ENCODE results near the gene SLC25A45.

DNA sequence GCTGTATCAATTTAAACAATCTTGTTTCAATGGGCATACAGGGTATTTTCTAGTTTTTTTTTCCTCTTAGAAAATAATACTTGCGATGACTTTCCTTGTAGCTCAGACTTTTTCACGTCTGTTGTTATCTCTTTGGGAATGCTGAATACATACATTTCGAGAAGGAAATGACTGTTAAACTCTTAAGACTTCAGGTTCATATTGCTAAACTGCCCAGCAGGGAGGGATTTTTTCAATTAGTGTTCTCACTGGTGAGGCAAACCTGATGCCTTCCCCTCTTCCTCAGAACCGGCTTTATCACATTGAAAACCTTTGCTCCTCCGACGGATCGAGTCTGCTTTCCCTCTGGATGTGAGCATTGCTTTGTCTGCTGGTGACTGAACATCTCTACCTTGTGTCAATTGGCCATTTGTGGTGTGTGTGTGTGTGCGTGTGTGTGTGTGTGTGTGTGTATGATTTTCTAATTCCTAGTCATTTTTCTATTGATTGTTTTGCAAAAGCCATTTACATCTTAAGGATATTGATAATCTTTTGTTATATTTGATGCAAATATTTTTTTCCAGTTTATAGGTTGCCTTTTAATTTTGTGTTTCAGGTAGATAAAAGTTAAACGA, 46.7 kb upstream of the SLC25A45 start:
- TF ChIP-seq, protein P1, sequence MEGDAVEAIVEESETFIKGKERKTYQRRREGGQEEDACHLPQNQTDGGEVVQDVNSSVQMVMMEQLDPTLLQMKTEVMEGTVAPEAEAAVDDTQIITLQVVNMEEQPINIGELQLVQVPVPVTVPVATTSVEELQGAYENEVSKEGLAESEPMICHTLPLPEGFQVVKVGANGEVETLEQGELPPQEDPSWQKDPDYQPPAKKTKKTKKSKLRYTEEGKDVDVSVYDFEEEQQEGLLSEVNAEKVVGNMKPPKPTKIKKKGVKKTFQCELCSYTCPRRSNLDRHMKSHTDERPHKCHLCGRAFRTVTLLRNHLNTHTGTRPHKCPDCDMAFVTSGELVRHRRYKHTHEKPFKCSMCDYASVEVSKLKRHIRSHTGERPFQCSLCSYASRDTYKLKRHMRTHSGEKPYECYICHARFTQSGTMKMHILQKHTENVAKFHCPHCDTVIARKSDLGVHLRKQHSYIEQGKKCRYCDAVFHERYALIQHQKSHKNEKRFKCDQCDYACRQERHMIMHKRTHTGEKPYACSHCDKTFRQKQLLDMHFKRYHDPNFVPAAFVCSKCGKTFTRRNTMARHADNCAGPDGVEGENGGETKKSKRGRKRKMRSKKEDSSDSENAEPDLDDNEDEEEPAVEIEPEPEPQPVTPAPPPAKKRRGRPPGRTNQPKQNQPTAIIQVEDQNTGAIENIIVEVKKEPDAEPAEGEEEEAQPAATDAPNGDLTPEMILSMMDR (IDR thresholded peaks at IDR 0.05 in 4 of 5, conservative IDR thresholded peaks at IDR 0.05 in 1 of 5): no peak
- no peak for TF ChIP-seq POLR2A (IDR thresholded peaks at IDR 0.05)
